ENCODE results near the gene RALGPS1.

RALGPS1 gene

DNA sequence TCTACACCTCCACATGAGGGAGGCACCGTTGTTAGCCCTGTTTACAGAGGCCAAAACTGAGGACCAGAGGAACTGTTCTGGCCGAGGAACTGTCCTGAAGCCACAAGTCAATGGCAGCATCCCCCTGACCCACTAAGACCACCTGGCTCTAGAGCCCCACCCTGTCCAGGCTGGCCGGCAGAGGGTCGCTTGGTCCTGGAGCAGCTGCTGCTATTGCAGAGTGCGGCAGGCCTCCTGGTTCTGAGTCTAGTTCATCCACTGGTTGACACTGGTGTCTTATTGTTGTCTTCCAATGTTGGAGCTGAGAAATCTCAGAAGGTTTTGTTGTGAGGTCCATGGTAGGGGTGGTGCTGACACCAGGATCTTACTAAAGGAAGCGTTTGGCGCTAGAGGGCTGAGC is 234.4 kb downstream of the RALGPS1 start:
- Histone ChIP-seq H3K36me3 (ENCODE audit: control insufficient read depth, low read length) (no peaks in the 10 kb centered on the region), H3K4me1 (ENCODE audit: control insufficient read depth, low read length) (peaks cover 6% of the 10 kb centered on the region), H4K20me1 (ENCODE audit: control insufficient read depth, insufficient read depth, low read depth, low read length) (peaks cover 9% of the 10 kb centered on the region; the same call in 1 of the 2 replicates), H3K4me2 (ENCODE audit: low read length) (no peak overlapping the region), H3K79me2 (ENCODE audit: control insufficient read depth, low read length) (no peaks in the 10 kb centered on the region), H3F3A (ENCODE audit: control insufficient read depth, insufficient read depth) (no peaks in the 10 kb centered on the region), H3K27ac (ENCODE audit: low read depth, low read length) (no peak overlapping the region), H3K9me2 (replicated peaks; ENCODE audit: control insufficient read depth, low read length) (no peaks in the 10 kb centered on the region), H3K9me3 (ENCODE audit: control insufficient read depth, insufficient read depth, low read length) (no peaks in the 10 kb centered on the region), H3K27me3 (ENCODE audit: control insufficient read depth, low read length) (no peaks in the 10 kb centered on the region; the same call in 1 of the 2 replicates), H3K4me3 (ENCODE audit: low read length) (no peak overlapping the region)
- no peak for TF ChIP-seq EZH2phosphoT487 (IDR thresholded peaks at IDR 0.05; ENCODE audit: borderline replicate concordance, low read length)
- TF ChIP-seq, protein P1, sequence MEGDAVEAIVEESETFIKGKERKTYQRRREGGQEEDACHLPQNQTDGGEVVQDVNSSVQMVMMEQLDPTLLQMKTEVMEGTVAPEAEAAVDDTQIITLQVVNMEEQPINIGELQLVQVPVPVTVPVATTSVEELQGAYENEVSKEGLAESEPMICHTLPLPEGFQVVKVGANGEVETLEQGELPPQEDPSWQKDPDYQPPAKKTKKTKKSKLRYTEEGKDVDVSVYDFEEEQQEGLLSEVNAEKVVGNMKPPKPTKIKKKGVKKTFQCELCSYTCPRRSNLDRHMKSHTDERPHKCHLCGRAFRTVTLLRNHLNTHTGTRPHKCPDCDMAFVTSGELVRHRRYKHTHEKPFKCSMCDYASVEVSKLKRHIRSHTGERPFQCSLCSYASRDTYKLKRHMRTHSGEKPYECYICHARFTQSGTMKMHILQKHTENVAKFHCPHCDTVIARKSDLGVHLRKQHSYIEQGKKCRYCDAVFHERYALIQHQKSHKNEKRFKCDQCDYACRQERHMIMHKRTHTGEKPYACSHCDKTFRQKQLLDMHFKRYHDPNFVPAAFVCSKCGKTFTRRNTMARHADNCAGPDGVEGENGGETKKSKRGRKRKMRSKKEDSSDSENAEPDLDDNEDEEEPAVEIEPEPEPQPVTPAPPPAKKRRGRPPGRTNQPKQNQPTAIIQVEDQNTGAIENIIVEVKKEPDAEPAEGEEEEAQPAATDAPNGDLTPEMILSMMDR (IDR thresholded peaks at IDR 0.05; ENCODE audit: low read depth, low read length, poor library complexity, severe bottlenecking), result no peak

DNA sequence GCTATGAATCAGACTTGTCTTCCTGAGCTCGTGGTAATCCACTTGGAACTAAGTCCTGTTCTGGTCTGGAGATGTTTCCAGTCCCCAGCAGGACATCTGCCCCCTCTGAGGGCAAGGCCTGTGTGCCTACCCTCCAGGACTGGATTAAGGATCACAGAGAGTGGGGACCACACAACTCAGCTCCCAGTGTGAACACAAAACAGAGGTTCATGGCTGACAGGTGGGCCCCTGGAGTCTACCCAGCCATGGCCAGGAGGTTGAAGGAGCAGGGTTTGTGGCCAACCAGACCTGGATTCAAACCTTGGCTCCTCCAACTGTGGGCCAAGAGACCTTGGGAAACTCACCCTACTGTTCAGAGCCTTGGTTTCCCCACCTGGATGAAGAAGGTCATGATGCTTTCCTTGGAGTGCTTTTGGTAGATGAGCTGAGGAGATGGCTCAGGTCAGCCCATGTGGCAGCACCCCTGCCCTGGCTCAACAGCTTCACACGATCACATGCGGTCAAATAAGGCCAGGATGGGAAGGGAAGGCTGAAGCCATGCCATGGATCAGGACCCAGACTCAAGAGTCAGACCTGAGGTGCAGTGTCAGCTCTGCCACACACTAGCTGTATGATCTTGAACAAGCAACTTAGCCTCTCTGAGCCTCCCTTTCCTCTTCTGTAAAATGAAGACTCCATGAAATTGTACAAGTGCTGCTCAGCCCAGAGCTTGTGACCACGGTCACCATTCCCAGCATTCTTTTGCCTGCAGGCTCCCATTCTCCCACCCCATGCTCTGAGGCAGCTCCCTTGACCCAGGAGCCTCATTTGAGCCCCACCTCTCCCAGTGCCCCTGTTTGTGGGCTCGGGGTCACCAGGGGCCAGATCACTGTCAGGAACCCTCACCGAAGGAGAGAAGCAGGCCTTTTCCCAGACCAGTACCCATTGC is 235.1 kb downstream of the RALGPS1 start:
- no peak for TF ChIP-seq EZH2phosphoT487 (IDR thresholded peaks at IDR 0.05; ENCODE audit: borderline replicate concordance, low read length)
- TF ChIP-seq, protein P1 (IDR thresholded peaks at IDR 0.05; ENCODE audit: low read depth, low read length, poor library complexity, severe bottlenecking), result no peak
- Histone ChIP-seq H4K20me1 (ENCODE audit: control insufficient read depth, insufficient read depth, low read depth, low read length) (peaks cover 9% of the 10 kb centered on the region; the same call in 1 of the 2 replicates), H3K36me3 (ENCODE audit: control insufficient read depth, low read length) (no peaks in the 10 kb centered on the region), H3K27ac (ENCODE audit: low read depth, low read length) (no peak overlapping the region), H3K27me3 (ENCODE audit: control insufficient read depth, low read length) (no peaks in the 10 kb centered on the region; the same call in 1 of the 2 replicates), H3F3A (ENCODE audit: control insufficient read depth, insufficient read depth) (no peaks in the 10 kb centered on the region), H3K79me2 (ENCODE audit: control insufficient read depth, low read length) (no peaks in the 10 kb centered on the region), H3K4me3 (ENCODE audit: low read length) (no peak overlapping the region), H3K4me2 (ENCODE audit: low read length) (no peak overlapping the region), H3K9me3 (ENCODE audit: control insufficient read depth, insufficient read depth, low read length) (no peaks in the 10 kb centered on the region), H3K4me1 (ENCODE audit: control insufficient read depth, low read length) (peaks cover 14% of the 10 kb centered on the region), H3K9me2 (replicated peaks; ENCODE audit: control insufficient read depth, low read length) (no peaks in the 10 kb centered on the region)

DNA sequence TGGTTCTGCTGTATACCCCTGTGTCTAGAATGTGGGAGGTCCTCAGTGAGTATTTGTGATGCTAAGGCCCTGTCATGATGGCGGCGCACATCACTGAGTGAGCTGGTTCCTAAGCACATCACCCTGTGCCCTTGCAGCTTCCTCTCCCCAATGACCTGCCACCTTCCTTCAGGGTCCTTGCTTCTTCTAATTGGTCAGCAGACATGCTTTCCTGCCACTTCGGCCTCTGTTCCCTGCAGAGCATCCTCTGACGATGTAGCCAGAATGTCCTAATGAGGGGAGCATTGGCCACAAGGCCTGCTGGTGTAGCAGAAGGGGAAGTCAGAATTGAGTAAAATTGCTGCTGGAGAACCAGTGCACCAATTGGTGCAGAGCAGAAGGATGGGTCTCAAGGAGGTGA is 238.9 kb downstream of the RALGPS1 start:
- Histone ChIP-seq H3K27ac (ENCODE audit: low read depth, low read length) (no peak overlapping the region), H3K4me3 (ENCODE audit: low read length) (no peak overlapping the region), H3K27me3 (ENCODE audit: control insufficient read depth, low read length) (no peaks in the 10 kb centered on the region; the same call in 1 of the 2 replicates), H3K79me2 (ENCODE audit: control insufficient read depth, low read length) (no peaks in the 10 kb centered on the region), H3K4me2 (ENCODE audit: low read length) (0 out of 2 replicates have a peak overlapping the region, but pooled peaks have one; percentile 42), H3F3A (ENCODE audit: control insufficient read depth, insufficient read depth) (no peaks in the 10 kb centered on the region), H3K9me3 (ENCODE audit: control insufficient read depth, insufficient read depth, low read length) (no peaks in the 10 kb centered on the region), H4K20me1 (ENCODE audit: control insufficient read depth, insufficient read depth, low read depth, low read length) (peaks cover 6% of the 10 kb centered on the region; the same call in 1 of the 2 replicates), H3K9me2 (replicated peaks; ENCODE audit: control insufficient read depth, low read length) (no peaks in the 10 kb centered on the region), H3K4me1 (ENCODE audit: control insufficient read depth, low read length) (peaks cover 16% of the 10 kb centered on the region), H3K36me3 (ENCODE audit: control insufficient read depth, low read length) (no peaks in the 10 kb centered on the region)
- TF ChIP-seq, protein P1 (IDR thresholded peaks at IDR 0.05; ENCODE audit: low read depth, low read length, poor library complexity, severe bottlenecking), result no peak
- no peak for TF ChIP-seq EZH2phosphoT487 (IDR thresholded peaks at IDR 0.05; ENCODE audit: borderline replicate concordance, low read length)

All from DOHH2 (cell line).